ENCODE measurements around the gene WDR37.

WDR37 gene

DNA sequence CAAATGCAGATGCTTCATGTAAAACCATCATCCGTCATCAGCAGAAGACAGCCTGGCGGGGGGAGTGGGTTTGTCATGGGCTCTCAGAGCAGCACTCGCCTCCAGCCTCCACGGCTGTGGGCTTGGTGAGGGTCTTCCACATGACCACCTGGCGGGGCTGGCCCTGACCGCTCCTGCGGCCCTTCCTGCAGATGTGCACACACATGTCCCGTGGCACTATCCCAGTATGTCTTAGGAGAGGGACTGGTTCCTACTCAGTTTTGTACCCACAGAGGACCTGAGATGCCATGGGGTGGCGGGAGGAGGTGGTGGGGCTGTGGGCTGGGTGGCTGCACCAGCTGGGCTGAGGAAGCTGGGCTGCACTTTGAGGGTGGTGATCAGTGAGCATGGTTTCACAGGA is 35.2 kb upstream of the WDR37 start:
- peaks cover 24 to 25% of the 10 kb centered on the region in 2 donors for H3K36me3 ChIP-seq (ENCODE audit: control insufficient read depth in 2 of 2, insufficient read depth in 2 of 2, low read length in 2 of 2)

DNA sequence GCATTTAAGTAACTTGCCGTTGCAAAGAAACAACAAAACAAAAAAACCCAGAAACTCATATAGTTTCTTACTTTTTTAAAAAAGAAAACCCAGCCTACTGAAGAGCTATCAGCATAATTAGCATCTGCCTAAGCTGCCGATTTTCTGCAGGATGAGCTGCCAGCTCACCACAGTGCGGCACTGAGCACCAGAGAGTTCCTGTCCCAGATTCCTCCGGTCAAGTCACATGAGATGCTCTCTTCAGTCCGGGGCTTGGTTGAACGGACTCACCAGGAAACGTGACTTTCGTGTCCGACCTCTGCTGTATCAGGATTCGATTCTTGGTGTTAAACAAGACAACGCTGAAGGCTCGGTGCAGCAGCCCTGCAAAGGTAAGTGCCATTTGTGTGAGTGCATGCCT is 33.8 kb upstream of the WDR37 start:
- Histone ChIP-seq H3K4me1 (ENCODE audit: control insufficient read depth in 2 of 2, insufficient read depth in 2 of 2, low read length in 2 of 2) (no peaks in the 10 kb centered on the region), H3K4me3 (ENCODE audit: low read length in 2 of 2) (no peak overlapping the region), H3K36me3 (ENCODE audit: control insufficient read depth in 2 of 2, insufficient read depth in 2 of 2, low read length in 2 of 2) (peaks cover 11 to 13% of the 10 kb centered on the region in 2 donors), H3K9ac (ENCODE audit: low read depth in 1 of 2, low read length in 2 of 2) (no peak overlapping the region), H3K27me3 (ENCODE audit: control insufficient read depth in 2 of 2, insufficient read depth in 2 of 2, low read length in 2 of 2) (no peaks in the 10 kb centered on the region), H3K9me3 (ENCODE audit: control insufficient read depth in 2 of 2, low read length in 2 of 2) (no peaks in the 10 kb centered on the region), H3K27ac (ENCODE audit: low read depth in 2 of 2, low read length in 2 of 2) (no peak overlapping the region)

More for the DNA sequence above, 35.2 kb upstream of the WDR37 start:
- Histone ChIP-seq H3K27ac (ENCODE audit: low read depth in 2 of 2, low read length in 2 of 2) (no peak overlapping the region), H3K4me3 (ENCODE audit: low read length in 2 of 2) (no peak overlapping the region), H3K4me1 (ENCODE audit: control insufficient read depth in 2 of 2, insufficient read depth in 2 of 2, low read length in 2 of 2) (no peaks in the 10 kb centered on the region), H3K27me3 (ENCODE audit: control insufficient read depth in 2 of 2, insufficient read depth in 2 of 2, low read length in 2 of 2) (no peaks in the 10 kb centered on the region), H3K9ac (ENCODE audit: low read depth in 1 of 2, low read length in 2 of 2) (no peak overlapping the region), H3K9me3 (ENCODE audit: control insufficient read depth in 2 of 2, low read length in 2 of 2) (no peaks in the 10 kb centered on the region)

- H3K27me3 ChIP-seq (ENCODE audit: control insufficient read depth in 2 of 2, insufficient read depth in 2 of 2, low read length in 2 of 2), result no peaks in the 10 kb centered on the region
- H3K4me1 ChIP-seq (ENCODE audit: control insufficient read depth in 2 of 2, insufficient read depth in 2 of 2, low read length in 2 of 2), result no peaks in the 10 kb centered on the region
- H3K36me3 ChIP-seq (ENCODE audit: control insufficient read depth in 2 of 2, insufficient read depth in 2 of 2, low read length in 2 of 2), result peaks cover 4 to 9% of the 10 kb centered on the region in 2 donors
- no peaks in the 10 kb centered on the region for H3K9me3 ChIP-seq (ENCODE audit: control insufficient read depth in 2 of 2, low read length in 2 of 2)
- H3K27ac ChIP-seq (ENCODE audit: low read depth in 2 of 2, low read length in 2 of 2), result no peak overlapping the region
- H3K9ac ChIP-seq (ENCODE audit: low read depth in 1 of 2, low read length in 2 of 2), result no peak overlapping the region
- no peak overlapping the region for H3K4me3 ChIP-seq (ENCODE audit: low read length in 2 of 2)
Measured at GRCh38 chr10:1024103-1024502, 32.1 kb upstream of the WDR37 start.

DNA sequence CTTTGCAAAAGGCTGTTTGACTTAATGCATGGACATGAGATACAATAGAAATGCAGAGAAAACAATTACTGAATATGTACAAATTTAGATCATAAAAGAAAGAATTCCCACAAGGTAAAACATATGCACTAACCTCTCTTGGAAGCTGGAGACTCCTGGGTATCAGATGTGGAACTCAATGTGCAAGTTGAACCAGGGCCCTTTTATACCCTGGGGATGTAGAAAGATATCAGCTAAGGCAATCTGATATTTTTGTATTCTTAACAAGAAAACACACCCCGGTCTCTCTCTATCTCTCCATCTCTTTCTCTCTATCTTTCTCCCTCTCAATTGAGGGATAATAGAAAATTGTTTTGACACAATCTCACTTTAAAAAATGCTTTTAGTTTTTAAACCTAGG is 30.5 kb upstream of the WDR37 start, which contains the start of gene IDI2:
Gene IDI2 (minus strand): TSS at position 177 of the 400 bp plus-strand sequence. CDS start 1,136 bp downstream, outside the sequence.
- Histone ChIP-seq H3K4me1 (ENCODE audit: control insufficient read depth in 2 of 2, insufficient read depth in 2 of 2, low read length in 2 of 2) (no peaks in the 10 kb centered on the region), H3K27me3 (ENCODE audit: control insufficient read depth in 2 of 2, insufficient read depth in 2 of 2, low read length in 2 of 2) (no peaks in the 10 kb centered on the region), H3K9ac (ENCODE audit: low read depth in 1 of 2, low read length in 2 of 2) (no peak within 1 kb of the TSS), H3K9me3 (ENCODE audit: control insufficient read depth in 2 of 2, low read length in 2 of 2) (no peaks in the 10 kb centered on the region), H3K4me3 (ENCODE audit: low read length in 2 of 2) (no peak within 1 kb of the TSS), H3K27ac (ENCODE audit: low read depth in 2 of 2, low read length in 2 of 2) (no peak within 1 kb of the TSS), H3K36me3 (ENCODE audit: control insufficient read depth in 2 of 2, insufficient read depth in 2 of 2, low read length in 2 of 2) (peaks cover 0 to 1% of the 10 kb centered on the region in 2 donors)

DNA sequence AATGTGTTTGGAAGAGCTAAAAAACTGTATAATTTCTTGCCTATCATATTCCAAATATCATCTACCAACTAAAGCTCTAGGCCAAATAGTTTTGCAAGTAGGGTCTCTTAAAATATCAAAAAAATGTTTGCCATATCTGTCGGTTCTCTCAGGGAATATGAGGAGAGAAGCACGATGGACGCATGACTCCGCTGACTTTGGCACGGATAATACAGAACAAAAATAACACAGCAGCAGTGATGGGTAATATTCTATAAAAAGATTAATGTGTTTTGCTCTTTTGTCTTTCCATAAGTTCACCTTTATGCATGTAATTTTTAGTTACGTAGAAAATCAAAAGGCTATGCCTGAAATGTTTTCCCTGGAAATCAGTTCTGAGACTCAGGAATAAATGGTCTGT is 29.6 kb upstream of the WDR37 start:
- H3K27me3 ChIP-seq (ENCODE audit: control insufficient read depth in 2 of 2, insufficient read depth in 2 of 2, low read length in 2 of 2), result no peaks in the 10 kb centered on the region

DNA sequence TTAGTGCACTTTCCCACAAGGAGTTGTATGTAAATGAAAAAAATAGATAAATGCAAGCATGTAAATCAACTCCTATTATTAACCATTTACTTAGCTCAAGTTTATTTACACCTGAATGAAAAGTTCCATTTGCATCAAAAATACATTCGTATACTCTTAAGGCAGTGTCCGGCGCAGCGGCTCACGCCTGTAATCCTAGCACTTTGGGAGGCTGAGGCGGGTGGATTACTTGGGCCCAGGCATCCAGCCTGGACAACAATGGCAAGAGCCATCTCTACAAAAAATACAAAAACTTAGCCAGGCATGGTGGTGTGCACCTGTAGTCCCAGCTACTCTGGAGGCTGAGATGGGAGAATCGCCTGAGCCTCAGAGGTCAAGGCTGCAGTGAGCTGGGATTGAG is 26.3 kb upstream of the WDR37 start:
- Histone ChIP-seq H3K36me3 (ENCODE audit: control insufficient read depth in 2 of 2, insufficient read depth in 2 of 2, low read length in 2 of 2) (no peaks in the 10 kb centered on the region), H3K27me3 (ENCODE audit: control insufficient read depth in 2 of 2, insufficient read depth in 2 of 2, low read length in 2 of 2) (no peaks in the 10 kb centered on the region), H3K9me3 (ENCODE audit: control insufficient read depth in 2 of 2, low read length in 2 of 2) (no peaks in the 10 kb centered on the region), H3K4me3 (ENCODE audit: low read length in 2 of 2) (no peak overlapping the region), H3K27ac (ENCODE audit: low read depth in 2 of 2, low read length in 2 of 2) (no peak overlapping the region), H3K9ac (ENCODE audit: low read depth in 1 of 2, low read length in 2 of 2) (no peak overlapping the region), H3K4me1 (ENCODE audit: control insufficient read depth in 2 of 2, insufficient read depth in 2 of 2, low read length in 2 of 2) (no peaks in the 10 kb centered on the region)

More for the DNA sequence above, 29.6 kb upstream of the WDR37 start:
- Histone ChIP-seq H3K9ac (ENCODE audit: low read depth in 1 of 2, low read length in 2 of 2) (no peak overlapping the region), H3K9me3 (ENCODE audit: control insufficient read depth in 2 of 2, low read length in 2 of 2) (no peaks in the 10 kb centered on the region), H3K4me3 (ENCODE audit: low read length in 2 of 2) (no peak overlapping the region), H3K27ac (ENCODE audit: low read depth in 2 of 2, low read length in 2 of 2) (no peak overlapping the region), H3K4me1 (ENCODE audit: control insufficient read depth in 2 of 2, insufficient read depth in 2 of 2, low read length in 2 of 2) (no peaks in the 10 kb centered on the region), H3K36me3 (ENCODE audit: control insufficient read depth in 2 of 2, insufficient read depth in 2 of 2, low read length in 2 of 2) (no peaks in the 10 kb centered on the region)

DNA sequence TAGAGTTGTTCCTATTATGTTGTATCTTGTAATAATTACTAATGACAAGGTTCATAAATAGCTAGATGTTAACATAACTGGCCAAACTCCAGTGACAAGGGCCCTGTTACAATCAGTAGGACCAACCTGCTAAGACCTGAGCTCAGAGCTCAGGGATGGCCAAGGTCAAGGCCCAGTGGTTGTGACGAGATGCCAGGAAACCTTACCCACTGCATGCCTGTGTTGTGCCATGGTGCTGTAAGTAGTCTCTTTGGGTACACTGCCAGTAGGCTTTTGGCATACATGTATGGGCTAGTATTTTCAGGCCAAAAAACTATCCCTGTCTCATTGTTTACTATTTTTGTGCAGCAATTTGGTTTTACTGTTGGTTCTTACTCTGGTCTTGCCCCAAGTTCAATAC is 22.6 kb upstream of the WDR37 start:
- Histone ChIP-seq H3K27me3 (ENCODE audit: control insufficient read depth in 2 of 2, insufficient read depth in 2 of 2, low read length in 2 of 2) (no peaks in the 10 kb centered on the region), H3K4me3 (ENCODE audit: low read length in 2 of 2) (no peak overlapping the region), H3K4me1 (ENCODE audit: control insufficient read depth in 2 of 2, insufficient read depth in 2 of 2, low read length in 2 of 2) (no peaks in the 10 kb centered on the region), H3K27ac (ENCODE audit: low read depth in 2 of 2, low read length in 2 of 2) (no peak overlapping the region), H3K9me3 (ENCODE audit: control insufficient read depth in 2 of 2, low read length in 2 of 2) (no peaks in the 10 kb centered on the region), H3K36me3 (ENCODE audit: control insufficient read depth in 2 of 2, insufficient read depth in 2 of 2, low read length in 2 of 2) (peaks cover 6 to 14% of the 10 kb centered on the region in 2 donors), H3K9ac (ENCODE audit: low read depth in 1 of 2, low read length in 2 of 2) (no peak overlapping the region)

DNA sequence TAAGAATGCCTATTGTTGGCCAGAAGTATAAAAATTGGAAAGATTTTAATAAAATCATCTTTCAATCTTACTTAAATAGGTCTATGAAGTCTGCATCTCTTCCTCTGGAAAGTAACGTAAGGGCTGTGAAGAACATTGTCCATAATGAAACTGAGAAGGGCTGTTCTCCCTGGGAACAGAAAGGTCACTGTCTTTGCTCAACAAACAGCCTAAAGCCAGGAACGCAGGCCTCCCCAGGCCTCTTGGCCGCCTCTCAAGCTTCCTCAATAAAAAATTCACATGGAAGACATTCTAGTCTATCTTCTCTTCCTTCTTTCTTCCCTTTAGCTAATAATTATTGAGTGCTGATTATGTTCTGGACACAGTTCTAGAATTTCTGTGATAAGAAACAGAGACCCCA is 21.4 kb upstream of the WDR37 start:
- no peak overlapping the region for H3K27ac ChIP-seq (ENCODE audit: low read depth in 2 of 2, low read length in 2 of 2)

GRCh38 chr10:1035201-1035600 is 21.0 kb upstream of the WDR37 start:
- Histone ChIP-seq H3K9me3 (ENCODE audit: control insufficient read depth in 2 of 2, low read length in 2 of 2) (no peaks in the 10 kb centered on the region), H3K4me3 (ENCODE audit: low read length in 2 of 2) (no peak overlapping the region), H3K36me3 (ENCODE audit: control insufficient read depth in 2 of 2, insufficient read depth in 2 of 2, low read length in 2 of 2) (peaks cover 13 to 23% of the 10 kb centered on the region in 2 donors), H3K27me3 (ENCODE audit: control insufficient read depth in 2 of 2, insufficient read depth in 2 of 2, low read length in 2 of 2) (no peaks in the 10 kb centered on the region), H3K4me1 (ENCODE audit: control insufficient read depth in 2 of 2, insufficient read depth in 2 of 2, low read length in 2 of 2) (no peaks in the 10 kb centered on the region), H3K9ac (ENCODE audit: low read depth in 1 of 2, low read length in 2 of 2) (no peak overlapping the region), H3K27ac (ENCODE audit: low read depth in 2 of 2, low read length in 2 of 2) (no peak overlapping the region)

More for the DNA sequence above, 21.4 kb upstream of the WDR37 start:
- Histone ChIP-seq H3K9me3 (ENCODE audit: control insufficient read depth in 2 of 2, low read length in 2 of 2) (no peaks in the 10 kb centered on the region), H3K4me1 (ENCODE audit: control insufficient read depth in 2 of 2, insufficient read depth in 2 of 2, low read length in 2 of 2) (no peaks in the 10 kb centered on the region), H3K36me3 (ENCODE audit: control insufficient read depth in 2 of 2, insufficient read depth in 2 of 2, low read length in 2 of 2) (peaks cover 10 to 19% of the 10 kb centered on the region in 2 donors), H3K27me3 (ENCODE audit: control insufficient read depth in 2 of 2, insufficient read depth in 2 of 2, low read length in 2 of 2) (no peaks in the 10 kb centered on the region), H3K9ac (ENCODE audit: low read depth in 1 of 2, low read length in 2 of 2) (no peak overlapping the region), H3K4me3 (ENCODE audit: low read length in 2 of 2) (no peak overlapping the region)

DNA sequence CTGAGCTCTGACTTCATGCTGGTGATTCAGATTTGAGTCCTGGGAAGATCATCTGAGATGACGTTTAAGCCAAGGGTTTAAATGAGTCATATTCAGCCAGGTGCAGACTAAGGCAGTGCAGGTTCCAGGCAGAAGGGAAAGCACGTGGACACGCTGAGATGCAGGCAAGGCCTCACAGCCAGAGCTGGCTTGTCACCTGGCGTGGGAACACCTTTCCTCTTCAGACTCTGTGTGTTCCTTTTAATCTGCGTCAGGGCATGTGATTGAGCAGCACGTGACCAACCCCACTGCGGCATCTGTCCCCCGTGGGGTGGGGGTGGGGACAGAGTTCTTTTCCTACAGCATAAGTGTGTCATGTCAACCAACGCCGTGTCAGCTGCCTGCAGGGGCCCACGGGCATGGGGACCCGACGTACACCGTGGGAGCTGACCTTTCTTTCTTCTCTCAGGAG is 19.8 kb upstream of the WDR37 start:
- no peak overlapping the region for H3K9ac ChIP-seq (ENCODE audit: low read depth in 1 of 2, low read length in 2 of 2)

GRCh38 chr10:1037098-1037497 is 19.1 kb upstream of the WDR37 start:
- H3K4me1 ChIP-seq (ENCODE audit: control insufficient read depth in 2 of 2, insufficient read depth in 2 of 2, low read length in 2 of 2), result no peaks in the 10 kb centered on the region
- no peak overlapping the region for H3K4me3 ChIP-seq (ENCODE audit: low read length in 2 of 2)
- no peaks in the 10 kb centered on the region for H3K9me3 ChIP-seq (ENCODE audit: control insufficient read depth in 2 of 2, low read length in 2 of 2)
- no peaks in the 10 kb centered on the region for H3K27me3 ChIP-seq (ENCODE audit: control insufficient read depth in 2 of 2, insufficient read depth in 2 of 2, low read length in 2 of 2)
- no peak overlapping the region for H3K9ac ChIP-seq (ENCODE audit: low read depth in 1 of 2, low read length in 2 of 2)
- no peak overlapping the region for H3K27ac ChIP-seq (ENCODE audit: low read depth in 2 of 2, low read length in 2 of 2)
- H3K36me3 ChIP-seq (ENCODE audit: control insufficient read depth in 2 of 2, insufficient read depth in 2 of 2, low read length in 2 of 2), result peaks cover 22 to 36% of the 10 kb centered on the region in 2 donors

More for the DNA sequence above, 19.8 kb upstream of the WDR37 start:
- Histone ChIP-seq H3K36me3 (ENCODE audit: control insufficient read depth in 2 of 2, insufficient read depth in 2 of 2, low read length in 2 of 2) (peaks cover 20 to 34% of the 10 kb centered on the region in 2 donors), H3K4me3 (ENCODE audit: low read length in 2 of 2) (no peak overlapping the region), H3K27ac (ENCODE audit: low read depth in 2 of 2, low read length in 2 of 2) (no peak overlapping the region), H3K4me1 (ENCODE audit: control insufficient read depth in 2 of 2, insufficient read depth in 2 of 2, low read length in 2 of 2) (no peaks in the 10 kb centered on the region), H3K9me3 (ENCODE audit: control insufficient read depth in 2 of 2, low read length in 2 of 2) (no peaks in the 10 kb centered on the region), H3K27me3 (ENCODE audit: control insufficient read depth in 2 of 2, insufficient read depth in 2 of 2, low read length in 2 of 2) (no peaks in the 10 kb centered on the region)

Data from mucosa of rectum (tissue), 2 donors.